Effector CD4-positive, alpha-beta T cell (primary cell): ENCODE data around the gene BCL3.
A peak's percentile ranks its signal among the peaks of the same experiment; 100 is the strongest.

Experiments
- DNase-seq: peaks from one replicate; pipeline ENCODE4 v3.0.0-alpha.2; 2020

BCL3 gene

DNA sequence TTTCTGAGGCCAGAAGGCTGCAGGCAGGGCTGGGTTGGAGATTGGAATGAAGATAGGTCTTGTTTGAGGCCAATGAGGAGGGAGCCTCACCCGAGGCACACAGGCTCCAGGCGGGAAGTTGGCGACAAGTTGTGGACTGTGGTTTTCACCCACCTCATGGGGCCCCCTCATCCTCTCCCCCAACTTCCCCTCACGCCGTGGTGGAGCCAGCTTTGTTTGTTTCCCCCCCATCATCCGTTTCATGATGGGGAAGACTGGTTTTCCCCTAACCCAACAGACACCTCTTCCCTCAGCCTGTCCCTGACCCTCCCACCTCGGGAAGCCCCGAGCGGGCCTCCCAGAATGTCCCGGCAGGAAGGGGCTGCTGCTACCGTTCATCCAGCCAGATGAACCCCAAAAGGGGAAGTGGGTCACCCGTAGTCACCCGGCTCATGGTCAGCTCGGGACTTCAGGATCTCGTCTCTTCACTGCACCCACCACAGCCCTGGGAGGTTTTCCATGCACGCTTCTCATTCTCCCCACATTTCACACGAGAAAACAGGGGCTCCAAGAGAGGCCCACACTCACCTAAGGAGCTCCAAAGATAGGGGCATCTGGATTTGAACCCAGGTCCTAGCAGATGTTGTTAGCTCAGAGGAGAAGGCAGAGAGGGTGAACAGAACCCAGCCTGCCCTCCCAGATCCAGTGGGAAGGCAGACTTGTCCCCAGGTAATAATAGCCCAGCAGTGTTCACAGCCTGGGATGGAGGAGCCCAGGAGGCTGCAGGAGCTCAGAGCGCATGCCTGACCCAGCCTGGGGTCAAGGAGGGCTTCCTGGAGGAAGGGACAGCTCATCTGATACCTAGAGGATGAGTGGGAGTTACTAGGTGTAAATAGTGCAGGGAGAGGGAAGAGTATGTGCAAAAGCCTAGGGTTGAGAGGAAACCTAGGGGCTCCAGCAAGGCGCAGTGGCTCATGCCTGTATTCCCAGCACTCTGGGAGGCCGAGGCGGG, 26.1 kb upstream of the BCL3 start:
- DNase-seq, result no peak

GRCh38 chr19:44723299-44723951, 25.1 kb upstream of the BCL3 start:
- DNase-seq, result no peak

DNA sequence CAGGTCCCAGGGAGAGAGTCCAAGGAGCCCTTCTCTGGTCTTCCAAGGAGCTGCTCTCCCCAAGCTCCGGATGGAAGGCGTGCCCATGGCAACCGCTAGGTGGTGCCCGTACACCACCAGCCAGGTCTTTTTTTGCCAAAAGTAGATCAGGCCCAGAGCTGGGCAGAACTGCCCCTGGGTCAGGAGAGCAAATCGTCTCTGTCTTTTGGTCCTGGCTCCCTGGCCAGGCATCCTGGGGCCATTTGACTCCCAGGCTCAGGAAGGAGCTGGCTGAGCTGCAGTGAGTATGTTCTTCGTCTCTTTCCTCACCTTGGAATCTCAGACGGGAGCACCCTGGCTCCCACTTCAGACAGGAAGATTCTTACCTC, 24.6 kb upstream of the BCL3 start:
- peak; percentile 66 for DNase-seq

DNA sequence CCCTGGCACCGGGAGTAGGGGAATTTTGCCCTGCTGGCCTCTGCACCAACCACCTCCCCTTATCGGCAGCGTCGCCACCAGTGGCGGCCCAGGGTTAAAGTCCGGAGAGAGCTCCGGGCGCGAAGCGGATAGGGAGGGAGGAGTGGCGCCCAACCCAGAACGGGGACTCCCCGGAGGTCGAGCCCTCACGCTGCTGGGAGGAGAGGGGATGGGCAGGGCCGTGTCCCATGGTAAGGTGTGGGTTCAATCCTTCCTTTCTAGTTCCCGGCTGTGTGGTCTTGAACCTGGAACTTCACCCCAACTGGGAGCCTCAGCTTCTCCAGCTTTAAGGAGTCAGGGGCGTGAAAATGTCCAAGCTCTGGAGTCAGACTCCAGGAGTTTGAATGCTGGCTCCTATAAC, 23.3 kb upstream of the BCL3 start:
- DNase-seq, result no peak

DNA sequence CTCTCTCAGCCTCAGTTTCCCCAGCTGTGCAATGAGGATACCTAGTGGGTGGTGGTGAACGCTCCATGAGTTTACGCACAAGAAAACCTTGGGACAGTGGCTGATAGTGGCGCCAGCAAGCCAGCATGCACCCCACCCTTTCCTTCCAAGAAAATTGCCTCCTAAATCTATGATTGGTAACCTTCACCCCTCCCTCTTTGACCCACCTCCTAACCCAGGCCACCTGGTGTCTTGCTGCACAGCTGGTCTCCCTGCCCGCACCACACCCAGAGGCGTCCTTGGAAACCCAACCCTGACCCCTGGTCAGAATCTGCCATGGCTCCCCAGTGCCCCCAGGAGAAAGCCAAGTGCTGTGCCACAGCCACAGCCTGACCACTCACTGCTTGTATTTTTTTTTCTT, 22.8 kb upstream of the BCL3 start:
- DNase-seq, result no peak

DNA sequence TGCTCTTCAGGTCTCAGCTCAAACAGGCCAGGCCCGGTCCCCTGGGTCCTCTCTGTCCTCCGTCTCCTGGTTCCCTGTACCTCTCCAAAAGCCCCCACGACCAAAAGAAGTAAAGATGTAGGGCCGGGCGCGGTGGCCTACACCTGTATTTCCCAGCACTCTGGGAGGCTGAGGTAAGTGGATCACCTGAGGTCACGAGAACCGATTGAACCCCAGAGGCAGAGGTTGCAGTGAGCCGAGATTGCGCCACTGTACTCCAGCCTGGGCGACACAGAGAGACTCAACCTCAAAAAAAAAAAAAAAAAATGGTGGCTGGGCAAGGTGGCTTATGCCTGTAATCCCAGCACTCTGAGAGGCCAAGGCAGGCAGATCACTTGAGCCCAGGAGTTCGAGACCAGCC, 22.0 kb upstream of the BCL3 start:
- DNase-seq, result no peak

- DNase-seq, result no peak
These were observed 20.3 kb upstream of the BCL3 start for GRCh38 chr19:44728178-44728577.

- no peak for DNase-seq
These were observed 18.9 kb upstream of the BCL3 start for GRCh38 chr19:44729516-44730033.

DNA sequence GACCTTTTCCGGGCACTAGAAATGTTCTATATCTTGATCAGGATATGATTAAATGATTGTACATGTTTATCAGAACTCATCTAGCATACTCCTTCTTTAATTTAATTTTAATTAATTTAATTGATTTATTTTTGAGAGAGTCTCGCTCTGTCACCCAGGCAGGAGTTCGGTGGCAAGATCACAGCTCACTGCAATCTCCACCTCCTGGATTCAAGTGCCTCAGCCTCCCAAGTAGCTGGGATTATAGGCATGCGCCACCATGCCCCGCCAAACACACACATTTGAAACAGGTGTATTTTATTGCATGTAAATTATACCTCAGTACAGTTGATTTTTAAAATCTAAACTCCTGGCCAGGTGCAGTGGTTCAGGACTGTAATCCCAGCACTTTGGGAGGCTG, 17.4 kb upstream of the BCL3 start:
- no peak for DNase-seq

DNA sequence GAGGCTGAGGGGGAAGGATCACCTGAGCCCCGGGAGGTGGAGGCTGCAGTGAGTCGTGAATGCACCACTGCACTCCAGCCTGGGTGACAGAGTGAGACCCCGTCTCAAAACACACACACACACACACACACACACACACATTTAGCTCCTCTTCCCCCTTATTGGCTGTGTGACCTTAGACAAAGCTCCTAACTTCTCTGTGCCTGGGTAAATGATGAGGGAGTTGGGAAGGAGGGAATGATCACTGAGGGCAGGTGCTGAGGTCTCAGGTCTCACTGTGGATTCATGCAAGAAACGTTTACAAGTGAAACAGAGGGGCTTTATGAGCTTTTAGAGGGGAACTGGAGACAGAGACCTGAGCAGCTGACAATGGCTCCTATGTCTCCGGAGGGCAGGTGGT, 16.9 kb upstream of the BCL3 start:
- DNase-seq, result no peak

DNA sequence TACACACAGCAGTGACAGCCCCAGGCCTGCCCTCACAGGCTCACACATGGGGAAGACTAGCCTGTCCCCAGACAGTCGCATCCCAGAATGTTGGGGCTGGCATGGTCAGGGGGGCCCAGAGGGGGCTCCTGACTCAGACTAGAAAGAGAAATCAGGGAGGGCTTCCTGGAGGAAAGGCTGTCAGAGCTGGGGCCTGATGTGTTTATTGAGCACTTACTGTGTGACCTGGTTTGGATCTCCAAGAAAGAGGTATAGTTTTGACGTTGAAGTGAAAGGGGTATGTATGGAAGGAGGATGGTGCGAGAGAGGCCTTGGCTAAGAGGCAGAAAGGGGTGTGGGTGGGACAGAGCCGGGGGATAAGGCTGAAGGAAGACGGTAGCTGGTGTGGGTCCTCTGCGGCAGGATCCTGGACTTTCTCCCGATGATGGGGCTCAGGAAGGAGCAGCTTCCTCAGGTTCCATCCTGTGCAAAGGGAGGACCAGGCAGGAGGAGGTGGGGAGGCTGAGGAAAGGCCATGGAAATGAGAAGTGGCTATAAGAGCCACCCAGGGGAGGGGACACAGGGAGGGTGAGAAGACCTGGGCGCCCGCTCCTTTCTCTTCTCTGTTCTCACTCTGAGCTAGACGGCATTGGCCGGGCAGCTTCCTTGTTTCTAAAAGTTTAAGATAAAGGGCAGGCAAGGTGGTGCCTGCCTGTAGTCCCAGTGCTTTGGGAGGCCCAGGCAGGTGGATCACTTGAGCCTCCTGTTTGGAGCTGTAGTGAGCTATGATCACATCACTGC, 16.1 kb upstream of the BCL3 start:
- no peak for DNase-seq

GRCh38 chr19:44734357-44734756, 14.2 kb upstream of the BCL3 start:
- DNase-seq, result no peak

GRCh38 chr19:44735011-44735410, 13.5 kb upstream of the BCL3 start:
- DNase-seq, result no peak

- DNase-seq, result no peak
These were observed 11.1 kb upstream of the BCL3 start for GRCh38 chr19:44737238-44738071.

- no peak for DNase-seq
These were observed 10.4 kb upstream of the BCL3 start for GRCh38 chr19:44738136-44738535.

DNA sequence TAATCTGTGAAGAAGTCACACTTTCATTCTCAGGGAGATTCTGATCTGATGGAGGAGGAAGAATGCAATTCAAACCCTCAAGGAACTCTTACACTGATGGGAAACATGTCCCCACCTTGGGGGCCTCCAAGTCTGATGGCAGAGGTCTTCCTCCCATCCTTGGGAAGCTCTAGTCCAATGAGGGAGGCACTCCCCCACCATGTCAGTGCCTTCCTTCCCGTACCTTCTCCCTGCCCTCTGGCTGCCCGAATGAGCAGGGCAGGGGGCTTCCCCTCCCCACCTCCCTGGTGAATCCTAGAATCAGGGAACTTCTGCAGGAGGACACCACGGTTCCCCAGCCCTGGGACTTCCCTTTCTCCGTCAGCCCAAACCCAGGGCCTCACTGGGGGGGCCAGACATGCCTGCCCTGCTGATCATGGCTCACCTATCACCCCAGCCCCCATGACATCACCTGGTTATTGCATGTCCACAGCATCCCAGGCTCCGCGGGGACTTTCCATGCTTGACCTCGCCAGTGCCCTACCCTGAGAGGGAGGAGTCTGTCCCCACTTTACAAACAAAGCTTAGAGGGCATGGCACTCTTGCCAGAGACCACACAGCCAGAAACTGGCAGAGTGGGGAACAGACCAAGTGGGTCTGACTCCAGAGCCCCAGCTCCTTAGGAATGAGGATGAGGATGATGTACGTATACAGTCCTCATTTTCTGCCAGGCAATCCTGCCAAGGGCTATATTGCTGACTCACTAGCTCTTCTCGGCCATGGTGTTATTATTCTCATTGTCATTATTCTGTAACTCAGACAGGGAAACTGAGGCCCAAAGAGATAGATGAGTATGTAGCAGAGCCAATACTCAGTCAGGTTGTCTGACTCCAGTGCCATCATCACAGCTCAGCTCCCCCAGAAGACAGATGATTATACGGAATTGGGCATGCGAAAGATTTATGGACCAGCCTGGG, 9.6 kb upstream of the BCL3 start:
- no peak for DNase-seq

DNA sequence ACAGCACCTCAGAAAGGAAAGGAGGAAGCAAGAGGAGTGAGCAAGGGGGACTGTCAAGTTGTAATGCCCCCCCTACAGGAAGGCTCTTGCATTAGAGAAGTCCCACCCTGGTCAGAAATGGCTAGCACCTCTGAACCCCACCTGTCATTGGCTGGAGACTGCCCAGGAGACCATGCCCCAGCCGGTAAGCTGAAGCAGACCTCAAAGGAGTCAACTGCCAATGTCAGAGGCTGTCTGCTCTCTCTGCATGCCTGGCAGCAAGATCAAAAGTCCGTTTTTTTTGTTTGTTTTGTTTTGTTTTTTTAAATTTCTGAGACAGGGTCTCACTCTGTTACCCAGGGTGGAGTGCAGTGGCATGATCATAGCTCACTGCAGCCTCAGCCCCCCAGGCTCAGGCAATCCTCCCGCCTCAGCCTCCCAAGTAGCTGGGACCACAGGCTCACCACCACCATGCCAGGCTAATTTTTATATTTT, 8.1 kb upstream of the BCL3 start:
- no peak for DNase-seq

DNA sequence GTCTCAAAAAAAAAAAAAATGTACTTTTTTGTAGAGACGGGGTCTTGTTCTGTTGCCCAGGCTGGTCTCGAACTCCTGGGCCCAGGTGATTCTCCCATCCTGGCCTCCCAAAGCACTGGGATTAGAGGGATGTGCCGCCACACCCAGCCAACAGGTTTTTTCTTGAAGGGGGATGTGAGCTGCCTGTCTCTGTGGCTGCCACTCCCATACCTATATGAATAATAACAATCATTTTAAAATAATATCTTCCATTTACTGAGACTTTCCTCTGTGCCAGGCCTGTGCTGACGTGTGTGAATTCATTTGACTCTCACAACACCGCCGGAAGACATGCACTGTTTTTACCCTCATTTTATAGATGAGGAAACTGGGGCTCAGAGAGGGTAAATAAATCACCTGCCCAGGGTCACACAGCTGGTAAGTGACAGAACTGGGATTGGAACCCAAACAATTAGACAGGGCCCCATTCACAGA, 7.2 kb upstream of the BCL3 start:
- no peak for DNase-seq

DNA sequence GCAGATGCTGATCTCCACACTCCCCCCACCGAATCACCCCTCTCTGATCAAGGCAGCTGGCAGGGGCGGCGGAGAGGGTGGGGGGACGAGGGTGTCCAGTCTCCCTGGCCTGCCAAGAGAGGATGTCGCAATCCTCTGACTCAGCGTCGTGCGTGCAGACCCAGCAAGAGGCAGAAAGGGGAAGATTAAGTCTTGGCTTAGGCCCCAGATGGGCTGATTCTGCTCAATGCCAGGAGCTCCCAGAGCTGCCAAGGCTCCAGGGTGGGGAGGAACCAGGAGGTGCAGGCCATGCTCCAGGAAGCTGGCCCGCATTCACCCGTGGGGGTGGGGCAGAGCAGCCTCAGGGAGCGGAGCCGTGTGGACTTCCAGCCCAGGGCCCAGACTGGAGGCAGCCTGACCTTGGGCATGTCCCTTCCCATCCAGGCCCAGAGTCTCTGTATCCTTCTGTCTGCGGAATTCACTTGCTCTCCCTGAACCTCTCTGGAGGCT, 6.6 kb upstream of the BCL3 start:
- DNase-seq, result no peak

DNA sequence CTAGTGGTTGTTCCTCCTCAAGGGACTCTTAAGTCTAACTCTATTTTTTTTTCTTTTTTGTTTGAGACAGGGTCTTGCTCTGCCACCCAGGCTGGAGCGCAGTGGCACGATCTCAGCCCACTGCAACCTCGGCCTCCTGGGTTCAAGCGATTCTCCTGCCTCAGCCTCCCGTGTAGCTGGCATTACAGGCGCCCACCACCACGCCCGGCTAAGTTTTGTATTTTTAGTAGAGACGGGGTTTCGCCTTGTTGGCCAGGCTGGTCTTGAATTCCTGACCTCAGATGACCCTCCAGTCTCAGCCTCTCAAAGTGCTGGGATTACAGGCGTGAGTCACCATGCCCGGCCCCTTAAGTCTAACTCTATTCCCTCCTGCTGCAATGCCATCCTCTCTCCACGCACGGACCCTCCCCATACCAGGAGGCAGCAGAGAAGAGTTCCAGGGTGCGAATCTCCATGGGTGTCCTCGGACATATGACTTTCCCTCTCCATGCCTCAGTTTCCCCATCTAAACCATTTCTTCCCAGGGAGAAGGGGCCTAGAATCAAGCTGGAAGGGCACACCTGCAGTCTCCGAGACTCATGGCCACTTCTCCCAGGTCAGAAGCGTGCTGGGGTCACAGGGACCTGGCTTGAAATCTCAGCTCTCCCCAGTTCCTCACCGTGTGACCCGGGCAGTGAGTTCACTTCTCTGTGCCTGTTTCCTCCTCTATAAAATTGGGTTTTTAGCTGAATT, 6.0 kb upstream of the BCL3 start:
- DNase-seq, result no peak
